OCI-LY3 (cell line): Measurements from ENCODE around the gene TMEM120A.

Experiments
- H2AFZ ChIP-seq: fragments of 200-600, 300-600 bp; shearing (Covaris generic); 2 replicates; pipeline ENCODE4 v1.6.0; 2014; ENCODE audit warnings: antibody characterized with exemption, low read depth, low read length
- H3K27ac ChIP-seq: fragments of 200-600, 300-600 bp; sonication (generic); 2 replicates; pipeline ENCODE4 v1.5.1; 2014; ENCODE audit warnings: mild to moderate bottlenecking, low read length, moderate library complexity, mixed read lengths
- H3K27me3 ChIP-seq: fragments of 200-600, 300-600 bp; sonication (generic); 2 replicates; pipeline ENCODE4 v1.6.1; 2014; ENCODE audit warnings: low read depth, low read length, mixed read lengths
- H3K36me3 ChIP-seq: fragments of 200-600, 300-600 bp; sonication (generic); replicated peaks from 2 replicates; pipeline ENCODE3; 2014; ENCODE audit warnings: low read depth, low read length, mixed read lengths
- H3K4me1 ChIP-seq: fragments of 300-600, 200-600 bp; sonication (generic); 2 replicates; pipeline ENCODE4 v1.6.1; 2014; ENCODE audit warnings: low read length, mixed read lengths
- H3K4me2 ChIP-seq: fragments of 200-600, 300-600 bp; sonication (generic); 2 replicates; pipeline ENCODE4 v1.6.1; 2014; ENCODE audit warnings: low read length, mixed read lengths
- H3K4me3 ChIP-seq: fragments of 300-600, 200-600 bp; sonication (generic); 2 replicates; pipeline ENCODE4 v1.5.1; 2014; ENCODE audit warnings: antibody characterized with exemption, mild to moderate bottlenecking, low read length, moderate library complexity
- H3K79me2 ChIP-seq: fragments of 300-600, 200-600 bp; shearing (Covaris generic); 2 replicates; pipeline ENCODE4 v1.6.1; 2014; ENCODE audit warnings: mild to moderate bottlenecking, low read length, mixed read lengths
- H3K9ac ChIP-seq: fragments of 300-600, 200-600 bp; shearing (Covaris generic); 2 replicates; pipeline ENCODE4 v1.6.0; 2014; ENCODE audit warnings: mild to moderate bottlenecking, low read length, moderate library complexity
- H3K9me3 ChIP-seq: fragments of 200-600, 300-600 bp; shearing (Covaris generic); 2 replicates; pipeline ENCODE4 v1.6.1; 2014; ENCODE audit warnings: low read length, mixed read lengths; ENCODE audit not compliant: insufficient read depth
- H4K20me1 ChIP-seq: fragments of 200-600, 300-600 bp; sonication (generic); 2 replicates; pipeline ENCODE4 v1.6.1; 2016; ENCODE audit warnings: low read length, mixed read lengths; ENCODE audit not compliant: insufficient read depth
- EZH2phosphoT487 ChIP-seq: fragments of 200-600 bp; shearing (Covaris generic); IDR thresholded peaks from 2 replicates; pipeline ENCODE4 v1.6.1; 2018; ENCODE audit warnings: antibody characterized with exemption, mixed run types, low read depth
- TF ChIP-seq, protein P1 (sequence below): fragments of 200-600, 300-600 bp; sonication (generic); IDR thresholded peaks from 2 replicates; pipeline ENCODE4 v1.5.1; 2014; ENCODE audit warnings: antibody characterized with exemption, low read length, low read depth

The TMEM120A gene

DNA sequence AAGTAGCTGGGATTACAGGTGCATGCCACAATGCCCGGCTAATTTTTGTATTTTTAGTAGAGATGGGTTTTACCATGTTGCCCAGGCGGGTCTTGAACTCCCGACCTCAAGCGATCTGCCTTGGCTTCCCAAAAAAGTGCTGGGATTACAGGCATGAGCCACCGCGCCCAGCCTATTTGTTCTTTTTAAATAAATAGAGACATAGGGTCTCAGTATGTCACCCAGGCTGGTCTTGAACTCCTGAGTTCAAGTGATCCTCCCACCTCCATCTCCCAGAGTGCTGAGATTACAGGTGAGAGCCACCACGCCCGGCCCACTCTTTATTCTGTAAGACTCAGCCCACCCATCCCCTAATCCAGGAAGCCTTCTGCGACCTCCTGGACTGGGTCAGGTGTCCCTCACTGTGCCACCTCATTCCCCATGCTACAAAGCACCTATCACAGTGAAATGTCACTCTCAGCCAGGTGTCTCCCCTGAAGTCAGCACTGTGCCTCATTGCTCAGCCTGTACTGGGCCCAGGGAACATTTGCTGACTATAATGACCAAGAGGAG is 2.8 kb downstream of the TMEM120A start:
- H4K20me1 ChIP-seq = no peaks in the 10 kb centered on the region
- no peak overlapping the region for H3K4me2 ChIP-seq
- H3K9me3 ChIP-seq = no peaks in the 10 kb centered on the region
- H3K4me1 ChIP-seq = peaks cover 24% of the 10 kb centered on the region
- no peak overlapping the region for H3K27ac ChIP-seq
- H3K79me2 ChIP-seq = no peaks in the 10 kb centered on the region
- no peak for TF ChIP-seq EZH2phosphoT487
- TF ChIP-seq, protein P1, sequence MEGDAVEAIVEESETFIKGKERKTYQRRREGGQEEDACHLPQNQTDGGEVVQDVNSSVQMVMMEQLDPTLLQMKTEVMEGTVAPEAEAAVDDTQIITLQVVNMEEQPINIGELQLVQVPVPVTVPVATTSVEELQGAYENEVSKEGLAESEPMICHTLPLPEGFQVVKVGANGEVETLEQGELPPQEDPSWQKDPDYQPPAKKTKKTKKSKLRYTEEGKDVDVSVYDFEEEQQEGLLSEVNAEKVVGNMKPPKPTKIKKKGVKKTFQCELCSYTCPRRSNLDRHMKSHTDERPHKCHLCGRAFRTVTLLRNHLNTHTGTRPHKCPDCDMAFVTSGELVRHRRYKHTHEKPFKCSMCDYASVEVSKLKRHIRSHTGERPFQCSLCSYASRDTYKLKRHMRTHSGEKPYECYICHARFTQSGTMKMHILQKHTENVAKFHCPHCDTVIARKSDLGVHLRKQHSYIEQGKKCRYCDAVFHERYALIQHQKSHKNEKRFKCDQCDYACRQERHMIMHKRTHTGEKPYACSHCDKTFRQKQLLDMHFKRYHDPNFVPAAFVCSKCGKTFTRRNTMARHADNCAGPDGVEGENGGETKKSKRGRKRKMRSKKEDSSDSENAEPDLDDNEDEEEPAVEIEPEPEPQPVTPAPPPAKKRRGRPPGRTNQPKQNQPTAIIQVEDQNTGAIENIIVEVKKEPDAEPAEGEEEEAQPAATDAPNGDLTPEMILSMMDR = no peak
- no peak overlapping the region for H3K9ac ChIP-seq
- no peak overlapping the region for H2AFZ ChIP-seq
- H3K36me3 ChIP-seq = no peaks in the 10 kb centered on the region
- H3K4me3 ChIP-seq = no peak overlapping the region
- H3K27me3 ChIP-seq = no peaks in the 10 kb centered on the region

DNA sequence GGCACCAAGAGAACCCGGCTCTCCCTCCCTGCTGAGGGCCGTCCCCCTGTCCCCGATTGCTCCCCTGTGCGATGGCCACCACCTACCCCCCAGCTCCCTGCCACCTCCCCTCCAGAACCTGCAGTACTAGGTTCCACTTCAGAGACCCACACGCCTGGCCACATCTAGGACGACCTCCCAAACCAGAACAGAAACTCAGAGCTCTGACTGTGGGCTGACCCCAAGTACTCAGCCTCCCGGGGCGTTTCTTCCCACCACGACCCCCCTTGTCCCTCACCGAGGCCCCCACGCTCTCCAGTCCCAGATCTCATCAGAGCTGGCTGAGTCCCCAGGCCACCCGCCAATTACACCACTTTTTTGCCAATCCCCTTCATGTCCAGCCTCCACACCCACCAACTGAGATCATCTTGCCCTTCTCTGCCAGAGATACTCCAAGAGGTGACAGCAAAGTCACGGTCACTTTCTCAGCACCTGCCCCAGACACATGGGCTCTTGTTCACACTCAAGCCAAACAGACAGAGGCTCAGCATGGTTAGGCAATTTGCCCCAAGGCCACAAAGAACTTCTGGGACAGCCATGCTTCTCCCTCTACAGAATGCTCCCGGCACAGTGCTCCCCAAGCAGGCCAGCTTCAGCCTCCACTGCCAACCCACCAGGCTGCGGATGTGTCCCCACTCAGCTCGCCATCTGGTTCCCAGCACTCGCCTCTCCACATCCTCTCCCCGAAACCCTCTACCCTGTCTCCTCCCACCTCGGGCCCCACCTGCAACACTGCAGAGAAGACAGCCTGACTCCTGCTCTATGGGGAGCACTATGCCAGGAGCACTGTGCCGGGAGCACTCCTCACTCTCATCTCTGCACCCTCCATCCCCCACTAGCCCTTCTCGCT is 4.7 kb downstream of the TMEM120A start:
- H3K9ac ChIP-seq = no peak overlapping the region; the same call in 1 of the 2 replicates
- peaks cover 2% of the 10 kb centered on the region for H3K36me3 ChIP-seq
- H2AFZ ChIP-seq = no peak overlapping the region
- peak overlapping the region; percentile 34; the same call in 1 of the 2 replicates for H3K4me3 ChIP-seq
- H3K4me1 ChIP-seq = peaks cover 21% of the 10 kb centered on the region
- H3K9me3 ChIP-seq = no peaks in the 10 kb centered on the region
- no peaks in the 10 kb centered on the region for H3K27me3 ChIP-seq
- TF ChIP-seq, protein P1 = no peak
- TF ChIP-seq EZH2phosphoT487 = no peak
- H3K79me2 ChIP-seq = no peaks in the 10 kb centered on the region
- no peaks in the 10 kb centered on the region for H4K20me1 ChIP-seq
- peak overlapping the region; percentile 51 for H3K4me2 ChIP-seq
- no peak overlapping the region; the same call in 1 of the 2 replicates for H3K27ac ChIP-seq

DNA sequence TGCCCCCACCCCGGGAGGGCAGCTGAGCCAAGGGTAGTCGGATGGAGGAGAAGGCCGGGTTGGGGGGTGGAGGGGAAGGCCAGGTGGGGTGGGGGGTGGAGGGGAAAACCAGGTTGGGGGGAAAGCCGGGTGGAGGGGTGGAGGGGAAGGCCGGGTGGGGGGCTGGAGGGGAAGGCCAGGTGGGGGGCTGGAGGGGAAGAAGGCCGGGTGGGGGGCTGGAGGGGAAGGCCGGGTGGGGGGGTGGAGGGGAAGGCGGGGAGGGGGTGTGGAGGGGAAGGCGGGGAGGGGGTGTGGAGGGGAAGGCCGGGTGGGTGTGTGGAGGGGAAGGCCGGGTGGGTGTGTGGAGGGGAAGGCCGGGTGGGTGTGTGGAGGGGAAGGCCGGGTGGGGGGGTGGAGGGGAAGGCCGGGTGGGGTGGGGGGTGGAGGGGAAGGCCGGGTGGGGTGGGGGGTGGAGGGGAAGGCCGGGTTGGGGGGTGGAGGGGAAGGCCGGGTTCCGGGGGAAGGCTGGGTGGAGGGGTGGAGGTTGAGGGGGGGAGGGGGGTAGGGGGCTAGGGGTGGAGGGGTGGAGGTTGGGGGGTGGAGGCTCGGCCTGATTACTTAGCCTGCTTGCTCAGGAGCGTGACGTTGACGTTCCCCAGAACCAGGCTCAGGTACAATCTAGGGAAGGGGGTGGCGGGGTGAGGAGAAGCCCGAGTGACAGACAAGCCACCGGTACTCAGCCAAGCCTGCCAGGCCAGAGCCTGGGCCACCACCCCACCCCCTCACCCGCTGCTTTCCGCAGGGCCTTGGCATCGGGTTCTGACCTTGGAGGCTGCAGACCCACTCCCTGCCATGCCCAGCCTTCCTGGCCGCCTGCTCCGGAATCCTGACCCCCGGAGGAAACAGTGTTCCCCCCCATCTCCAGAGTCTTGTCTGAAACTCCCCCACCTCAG is 5.6 kb downstream of the TMEM120A start:
- H2AFZ ChIP-seq = no peak overlapping the region
- H3K4me1 ChIP-seq = peaks cover 21% of the 10 kb centered on the region
- no peaks in the 10 kb centered on the region for H3K79me2 ChIP-seq
- H3K9ac ChIP-seq = no peak overlapping the region
- H4K20me1 ChIP-seq = no peaks in the 10 kb centered on the region
- H3K9me3 ChIP-seq = no peaks in the 10 kb centered on the region
- no peak overlapping the region for H3K27ac ChIP-seq
- H3K27me3 ChIP-seq = no peaks in the 10 kb centered on the region
- peak overlapping the region; percentile 34; the same call in 1 of the 2 replicates for H3K4me3 ChIP-seq
- TF ChIP-seq, protein P1 = no peak
- TF ChIP-seq EZH2phosphoT487 = no peak
- peaks cover 2% of the 10 kb centered on the region for H3K36me3 ChIP-seq
- H3K4me2 ChIP-seq = peak overlapping the region; percentile 51
